ENCODE results near the gene FOSL2.

DNA sequence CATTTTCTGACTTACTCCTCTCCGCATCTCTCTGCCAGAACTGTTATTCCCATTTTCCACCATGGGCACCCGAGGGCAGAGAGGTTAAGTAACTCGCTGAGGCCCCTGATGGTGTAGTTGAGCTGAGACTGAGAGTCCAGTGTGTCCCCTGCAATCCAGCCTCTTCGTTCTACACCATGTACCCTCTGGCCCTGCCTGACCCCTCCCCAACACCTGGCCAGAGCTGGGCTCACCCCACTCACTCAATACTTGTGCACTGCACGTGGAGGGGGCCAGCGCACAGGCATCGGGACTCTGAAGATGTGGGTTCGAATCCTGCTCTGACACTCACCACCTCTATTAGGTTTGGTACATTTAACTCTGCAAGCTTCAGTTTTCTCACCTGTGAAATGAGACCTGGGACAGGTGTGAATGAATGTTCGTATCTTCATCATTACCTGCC, 24.3 kb upstream of the FOSL2 start:
- no peak for TF ChIP-seq POLR2A (IDR thresholded peaks at IDR 0.05)
- TF ChIP-seq, protein P1, sequence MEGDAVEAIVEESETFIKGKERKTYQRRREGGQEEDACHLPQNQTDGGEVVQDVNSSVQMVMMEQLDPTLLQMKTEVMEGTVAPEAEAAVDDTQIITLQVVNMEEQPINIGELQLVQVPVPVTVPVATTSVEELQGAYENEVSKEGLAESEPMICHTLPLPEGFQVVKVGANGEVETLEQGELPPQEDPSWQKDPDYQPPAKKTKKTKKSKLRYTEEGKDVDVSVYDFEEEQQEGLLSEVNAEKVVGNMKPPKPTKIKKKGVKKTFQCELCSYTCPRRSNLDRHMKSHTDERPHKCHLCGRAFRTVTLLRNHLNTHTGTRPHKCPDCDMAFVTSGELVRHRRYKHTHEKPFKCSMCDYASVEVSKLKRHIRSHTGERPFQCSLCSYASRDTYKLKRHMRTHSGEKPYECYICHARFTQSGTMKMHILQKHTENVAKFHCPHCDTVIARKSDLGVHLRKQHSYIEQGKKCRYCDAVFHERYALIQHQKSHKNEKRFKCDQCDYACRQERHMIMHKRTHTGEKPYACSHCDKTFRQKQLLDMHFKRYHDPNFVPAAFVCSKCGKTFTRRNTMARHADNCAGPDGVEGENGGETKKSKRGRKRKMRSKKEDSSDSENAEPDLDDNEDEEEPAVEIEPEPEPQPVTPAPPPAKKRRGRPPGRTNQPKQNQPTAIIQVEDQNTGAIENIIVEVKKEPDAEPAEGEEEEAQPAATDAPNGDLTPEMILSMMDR (IDR thresholded peaks at IDR 0.05 in 8 of 11, conservative IDR thresholded peaks at IDR 0.05 in 3 of 11): no peak

All from spleen (tissue), 7 donors.